Glutamatergic neuron (in vitro differentiated cells): Measurements from ENCODE around the gene BAHCC1. TPM values are rescaled to one million over a fixed set of nuclear protein-coding genes. Genes with fewer than 3 reads are reported as not detected.

Experiments used
- DNase-seq: peaks from one replicate; pipeline ENCODE4 v3.0.0; 2022
- H3K27ac Mint-ChIP-seq: one replicate; pipeline ENCODE4 v1.8.0; 2020; ENCODE audit warnings: mild to moderate bottlenecking, mixed read lengths, inconsistent platforms; ENCODE audit not compliant: unreplicated experiment
- H3K27me3 Mint-ChIP-seq: one replicate; pipeline ENCODE4 v1.8.0; 2020; ENCODE audit warnings: mild to moderate bottlenecking, moderate library complexity, mixed read lengths, inconsistent platforms; ENCODE audit not compliant: unreplicated experiment
- H3K36me3 Mint-ChIP-seq: one replicate; pipeline ENCODE4 v1.8.0; 2020; ENCODE audit warnings: mild to moderate bottlenecking, mixed read lengths, inconsistent platforms; ENCODE audit not compliant: unreplicated experiment
- H3K4me1 Mint-ChIP-seq: one replicate; pipeline ENCODE4 v1.8.0; 2020; ENCODE audit warnings: mild to moderate bottlenecking, low read depth, mixed read lengths, inconsistent platforms; ENCODE audit not compliant: unreplicated experiment
- H3K4me3 Mint-ChIP-seq: one replicate; pipeline ENCODE4 v1.8.0; 2020; ENCODE audit warnings: mild to moderate bottlenecking, mixed read lengths, inconsistent platforms; ENCODE audit not compliant: unreplicated experiment
- H3K9me3 Mint-ChIP-seq: one replicate; pipeline ENCODE4 v1.8.0; 2020; ENCODE audit warnings: mild to moderate bottlenecking, moderate library complexity, mixed read lengths, inconsistent platforms; ENCODE audit not compliant: unreplicated experiment
- total RNA-seq: library from RNA; stranded (reverse); fragmentation: NEBNext Ultra II Directional; extraction: Animal tissue kit (Norgen Biotek cat#: 25700); gene quantifications from one replicate; pipeline ENCODE4 v1.2.1, GENCODE V29; 2021; ENCODE audit not compliant: unreplicated experiment
- TF ChIP-seq, protein P1 (sequence below): fragments of 200-600 bp; sonication (generic); IDR thresholded peaks from one replicate; pipeline ENCODE4 v1.5.0; 2021; ENCODE audit not compliant: partially characterized antibody, unreplicated experiment

Gene BAHCC1
- total RNA-seq, 1 donor from 2014 or later = 111 TPM

DNA sequence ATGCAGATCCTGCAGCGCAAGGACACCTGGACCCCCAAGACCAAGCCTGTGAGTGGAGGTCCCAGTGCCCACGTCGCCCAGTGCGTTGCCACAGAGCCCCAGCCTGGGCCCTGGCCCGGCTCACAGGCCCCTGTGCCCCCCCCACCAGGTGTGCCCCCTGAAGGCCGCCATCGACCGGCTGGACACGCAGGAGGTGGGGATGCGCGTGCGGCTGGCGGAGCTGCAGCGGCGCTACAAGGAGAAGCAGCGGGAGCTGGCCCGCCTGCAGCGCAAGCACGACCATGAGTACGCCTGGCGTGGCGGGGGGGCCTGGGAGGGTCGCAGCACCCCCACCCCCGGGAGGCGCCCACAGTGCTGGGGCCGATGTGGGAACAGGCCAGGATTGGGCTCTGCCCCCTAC lies 56.6 kb downstream of the BAHCC1 start:
- Mint-ChIP-seq H3K27me3 (peaks cover 4% of the 10 kb centered on the region), H3K9me3 (peaks cover 6% of the 10 kb centered on the region), H3K27ac (no peak overlapping the region), H3K36me3 (peaks cover 4% of the 10 kb centered on the region), H3K4me1 (peaks cover 5% of the 10 kb centered on the region), H3K4me3 (no peak overlapping the region)
- TF ChIP-seq, protein P1, sequence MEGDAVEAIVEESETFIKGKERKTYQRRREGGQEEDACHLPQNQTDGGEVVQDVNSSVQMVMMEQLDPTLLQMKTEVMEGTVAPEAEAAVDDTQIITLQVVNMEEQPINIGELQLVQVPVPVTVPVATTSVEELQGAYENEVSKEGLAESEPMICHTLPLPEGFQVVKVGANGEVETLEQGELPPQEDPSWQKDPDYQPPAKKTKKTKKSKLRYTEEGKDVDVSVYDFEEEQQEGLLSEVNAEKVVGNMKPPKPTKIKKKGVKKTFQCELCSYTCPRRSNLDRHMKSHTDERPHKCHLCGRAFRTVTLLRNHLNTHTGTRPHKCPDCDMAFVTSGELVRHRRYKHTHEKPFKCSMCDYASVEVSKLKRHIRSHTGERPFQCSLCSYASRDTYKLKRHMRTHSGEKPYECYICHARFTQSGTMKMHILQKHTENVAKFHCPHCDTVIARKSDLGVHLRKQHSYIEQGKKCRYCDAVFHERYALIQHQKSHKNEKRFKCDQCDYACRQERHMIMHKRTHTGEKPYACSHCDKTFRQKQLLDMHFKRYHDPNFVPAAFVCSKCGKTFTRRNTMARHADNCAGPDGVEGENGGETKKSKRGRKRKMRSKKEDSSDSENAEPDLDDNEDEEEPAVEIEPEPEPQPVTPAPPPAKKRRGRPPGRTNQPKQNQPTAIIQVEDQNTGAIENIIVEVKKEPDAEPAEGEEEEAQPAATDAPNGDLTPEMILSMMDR = no peak
- DNase-seq = no peak

DNA sequence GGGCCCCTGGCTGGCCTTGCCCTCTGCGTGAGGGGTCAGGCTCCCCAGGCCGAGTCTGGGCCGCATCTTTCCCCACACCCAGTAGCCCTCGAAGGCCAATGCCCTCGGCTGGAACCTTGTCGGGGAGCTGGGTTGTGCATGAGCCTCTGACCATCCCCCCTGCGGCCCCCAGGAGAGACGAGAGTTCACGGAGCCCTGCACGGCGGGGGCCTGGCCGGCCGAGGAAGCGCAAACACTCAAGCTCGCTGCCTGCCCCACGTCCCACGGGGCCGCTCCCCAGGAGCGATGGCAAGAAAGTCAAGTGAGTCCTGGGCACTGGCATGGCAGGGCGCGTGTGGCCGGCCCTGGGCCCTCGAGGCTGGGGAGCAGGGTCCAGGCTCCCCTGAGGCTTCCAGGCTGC lies 57.3 kb downstream of the BAHCC1 start:
- H3K4me1 Mint-ChIP-seq = peaks cover 5% of the 10 kb centered on the region
- no peak overlapping the region for H3K4me3 Mint-ChIP-seq
- no peak overlapping the region for H3K27ac Mint-ChIP-seq
- no peak for DNase-seq
- peaks cover 4% of the 10 kb centered on the region for H3K36me3 Mint-ChIP-seq
- TF ChIP-seq, protein P1 = no peak
- H3K27me3 Mint-ChIP-seq = peaks cover 5% of the 10 kb centered on the region
- H3K9me3 Mint-ChIP-seq = peaks cover 7% of the 10 kb centered on the region

DNA sequence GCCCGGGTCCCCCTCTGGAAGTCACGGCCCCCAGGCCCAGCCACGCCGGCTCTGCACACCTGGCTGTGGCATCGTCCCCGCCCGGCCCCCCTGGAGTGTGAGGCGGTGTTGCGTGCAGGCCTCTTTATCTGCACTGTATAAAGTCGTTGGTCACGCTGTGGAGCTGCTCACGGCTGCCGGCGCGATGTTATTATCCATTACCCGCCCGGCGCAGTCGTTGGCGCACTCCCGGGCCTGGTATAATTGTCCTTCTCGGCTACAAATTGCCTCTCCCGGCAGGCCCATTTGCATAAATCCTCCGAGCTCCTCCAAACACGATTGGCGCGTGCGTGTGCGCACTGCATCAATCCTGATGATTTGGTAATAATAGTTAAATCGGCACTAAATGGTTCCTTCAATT lies 57.8 kb downstream of the BAHCC1 start:
- Mint-ChIP-seq H3K9me3 (peaks cover 7% of the 10 kb centered on the region), H3K27ac (peak overlapping the region; percentile 63), H3K4me1 (peaks cover 5% of the 10 kb centered on the region), H3K4me3 (peak overlapping the region; percentile 72), H3K36me3 (peaks cover 4% of the 10 kb centered on the region), H3K27me3 (peaks cover 5% of the 10 kb centered on the region)
- TF ChIP-seq, protein P1 = no peak
- DNase-seq = no peak

DNA sequence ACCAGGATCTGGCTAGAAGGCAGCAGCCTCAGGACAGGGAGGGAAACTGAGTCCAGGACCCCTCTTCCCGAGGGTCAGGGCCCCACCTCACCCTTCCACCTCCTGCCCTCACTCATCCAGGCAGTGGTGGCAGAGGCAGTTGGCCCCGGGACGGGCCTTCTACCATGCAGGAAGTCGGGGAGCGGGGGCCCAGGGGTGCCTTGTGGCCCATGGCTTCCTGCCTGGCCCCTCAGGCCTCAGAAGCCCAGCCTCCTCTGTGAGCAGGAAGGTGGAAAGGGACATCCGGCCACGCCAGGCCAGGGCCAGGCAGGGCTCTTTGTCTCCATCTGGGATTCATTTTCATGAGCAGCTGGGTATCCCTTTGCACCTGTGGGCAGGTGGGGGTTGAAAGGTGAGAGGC lies 58.5 kb downstream of the BAHCC1 start:
- H3K27ac Mint-ChIP-seq = no peak overlapping the region
- TF ChIP-seq, protein P1 = no peak
- H3K4me3 Mint-ChIP-seq = no peak overlapping the region
- peaks cover 5% of the 10 kb centered on the region for H3K27me3 Mint-ChIP-seq
- DNase-seq = no peak
- peaks cover 5% of the 10 kb centered on the region for H3K4me1 Mint-ChIP-seq
- H3K9me3 Mint-ChIP-seq = peaks cover 7% of the 10 kb centered on the region
- peaks cover 4% of the 10 kb centered on the region for H3K36me3 Mint-ChIP-seq

DNA sequence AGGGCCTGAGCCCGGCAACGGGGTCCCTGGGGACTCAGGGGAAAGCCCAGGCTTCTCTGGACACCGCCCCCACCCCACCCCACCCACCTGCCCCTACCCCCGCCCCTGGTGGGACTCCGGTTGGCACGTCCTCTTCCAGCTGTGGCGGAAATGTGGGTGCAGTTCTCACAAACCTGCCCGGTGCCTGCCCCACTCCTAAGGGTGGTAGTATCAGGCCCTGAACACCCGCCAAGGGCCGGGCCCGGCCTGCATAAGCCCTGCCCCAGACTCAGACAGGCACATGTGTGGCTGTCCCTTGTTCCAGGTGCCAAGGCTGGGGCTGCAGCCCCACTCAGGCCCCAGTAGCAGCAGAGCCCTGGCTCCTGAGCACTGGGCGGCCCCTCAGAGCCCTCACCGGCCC lies 59.2 kb downstream of the BAHCC1 start:
- Mint-ChIP-seq H3K4me3 (no peak overlapping the region), H3K36me3 (peaks cover 4% of the 10 kb centered on the region), H3K27ac (no peak overlapping the region), H3K9me3 (peaks cover 5% of the 10 kb centered on the region), H3K27me3 (peaks cover 5% of the 10 kb centered on the region), H3K4me1 (peaks cover 5% of the 10 kb centered on the region)
- TF ChIP-seq, protein P1 = no peak
- no peak for DNase-seq
